CD4-positive, alpha-beta T cell treated with Interleukin-6 for 4 hours (primary cell): ENCODE results near the gene MOCS3.
"Not testable (repeated sequence)": the region's sequence is repeated elsewhere in the genome, so short reads cannot be mapped to it uniquely, and the experiment has no call there.

Experiments
- DNase-seq: peaks from one replicate; pipeline ENCODE4 v3.0.0-alpha.2; 2020; ENCODE audit warnings: mixed read lengths

MOCS3 gene

DNA sequence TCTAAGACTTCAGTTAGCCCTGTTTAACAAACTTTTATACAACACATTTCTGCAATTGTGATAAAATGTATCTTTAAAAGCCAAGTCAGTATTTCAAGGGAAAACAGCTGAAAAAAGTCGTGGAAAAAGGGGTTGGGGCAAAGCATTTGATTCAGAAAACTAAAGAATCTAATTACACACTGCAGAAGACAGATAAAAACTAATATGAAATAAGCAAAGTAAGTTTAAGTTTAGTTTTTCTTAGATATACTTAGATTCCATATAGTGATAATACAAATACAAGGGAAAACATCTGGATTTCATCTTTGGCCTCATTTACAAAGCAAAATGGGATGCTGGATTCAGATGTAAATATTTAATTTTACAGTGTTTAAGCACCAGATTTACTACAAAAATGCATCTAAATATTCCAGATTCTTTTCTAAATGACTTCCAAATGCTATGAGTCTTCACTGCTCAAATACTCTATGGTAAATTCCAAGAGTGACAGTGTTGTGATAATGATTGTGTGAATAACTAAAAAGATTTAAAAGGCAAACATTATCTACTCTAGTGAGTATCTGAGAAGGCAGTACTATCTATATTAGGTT, 25.8 kb upstream of the MOCS3 start:
- DNase-seq, result no peak

DNA sequence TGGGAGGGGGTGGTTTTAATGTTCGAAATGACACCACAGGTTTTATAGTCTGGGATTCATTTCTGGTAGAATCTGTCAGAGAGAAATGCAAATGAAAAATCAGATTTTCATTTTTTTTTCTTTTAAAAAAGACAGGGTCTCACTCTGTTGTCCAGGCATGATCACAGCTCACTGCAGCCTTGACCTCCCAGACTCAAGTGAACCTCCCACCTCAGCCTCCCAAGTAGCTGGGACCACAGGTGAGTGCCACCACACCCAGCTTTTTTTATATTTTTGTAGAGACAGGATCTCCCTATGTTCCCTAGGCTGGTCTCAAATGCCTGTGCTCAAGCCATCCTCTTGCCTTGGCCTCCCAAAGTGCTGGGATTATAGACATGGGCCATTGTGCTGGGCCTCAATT, 25.0 kb upstream of the MOCS3 start:
- DNase-seq, result no peak

DNA sequence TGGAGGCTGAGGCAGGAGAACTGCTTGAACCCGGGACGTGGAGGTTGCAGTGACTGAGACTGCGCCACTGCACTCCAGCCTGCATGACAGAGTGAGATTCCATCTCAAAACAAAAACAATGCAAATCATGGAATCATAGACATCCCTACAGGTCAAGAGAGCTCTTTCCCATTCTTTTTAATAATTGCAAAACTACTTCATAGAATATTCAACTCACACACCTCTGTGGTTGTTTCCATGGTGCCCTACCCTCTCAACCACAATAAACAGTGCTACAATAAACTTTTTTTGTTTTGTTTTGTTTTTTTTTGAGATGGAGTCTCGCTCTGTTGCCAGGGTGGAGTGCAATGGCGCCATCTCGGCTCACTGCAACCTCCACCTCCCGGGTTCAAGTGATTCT, 15.5 kb upstream of the MOCS3 start:
- no peak for DNase-seq

DNA sequence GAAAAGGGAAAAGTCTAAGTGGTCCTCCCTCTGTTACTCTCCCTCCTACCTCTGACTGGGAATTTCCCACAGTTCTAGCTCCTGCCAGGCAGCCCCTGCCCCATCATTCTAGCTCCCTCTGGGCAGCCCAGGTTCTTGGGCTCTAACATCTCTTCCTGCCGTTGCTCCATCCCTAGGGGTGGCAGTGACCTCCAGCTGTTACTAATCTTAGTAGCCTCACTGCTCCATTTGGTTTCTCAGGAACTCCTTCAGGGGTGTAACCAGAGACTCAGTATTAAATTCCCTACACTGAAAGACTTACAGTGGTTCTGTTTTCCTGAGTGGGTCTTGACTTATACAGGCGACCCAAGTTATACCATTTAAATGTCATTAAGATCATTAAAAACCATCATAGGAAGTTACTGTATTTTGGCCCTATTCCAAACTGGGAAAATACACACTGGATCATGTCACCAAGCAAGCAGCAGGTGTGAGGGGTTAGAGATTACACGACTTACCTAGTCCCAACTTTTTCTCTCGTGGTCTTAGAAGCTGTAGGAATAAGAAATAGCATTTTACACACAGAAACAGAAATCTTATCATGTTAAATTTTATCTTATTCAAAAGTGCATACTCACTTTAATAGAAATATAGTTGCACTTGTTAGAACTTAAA, 10.4 kb upstream of the MOCS3 start:
- no peak for DNase-seq

DNA sequence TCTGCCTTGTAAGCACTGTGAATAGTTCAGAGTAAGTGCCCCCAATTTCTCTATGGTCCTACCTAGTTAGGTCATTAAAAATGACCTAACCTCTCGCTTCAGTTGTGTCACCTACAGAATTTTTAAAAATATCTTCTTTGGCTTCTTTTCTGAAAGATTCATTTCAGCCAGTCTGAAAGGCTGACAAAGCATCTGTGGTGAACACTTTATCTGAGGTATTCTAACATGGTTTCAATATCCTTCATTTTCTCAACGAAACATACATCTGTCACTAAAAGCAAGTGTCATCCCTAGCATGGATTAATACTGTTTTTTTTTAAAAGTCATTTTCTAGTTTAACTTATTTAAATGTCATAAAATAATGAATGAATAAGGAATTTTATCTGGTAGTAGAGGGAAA, 5.4 kb upstream of the MOCS3 start:
- DNase-seq, result no peak

DNA sequence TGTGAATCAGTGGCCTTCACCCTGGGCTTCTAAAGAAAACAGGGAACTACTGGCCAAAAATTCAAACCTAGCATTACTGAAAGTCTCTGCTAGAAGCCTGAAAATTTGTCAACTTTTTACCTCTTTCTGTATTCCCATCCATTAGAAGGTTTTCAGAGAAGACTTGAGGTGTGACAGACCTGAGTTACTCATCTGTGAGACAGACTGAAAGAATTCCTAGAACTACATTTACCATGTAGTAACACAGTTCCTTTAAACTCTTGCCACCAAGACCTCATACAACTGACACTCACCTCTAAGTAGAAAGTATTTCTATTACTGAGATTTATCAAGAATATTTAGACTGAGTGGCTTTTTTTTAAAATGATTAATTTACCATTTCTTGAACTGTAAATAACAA, 4.8 kb upstream of the MOCS3 start:
- DNase-seq, result no peak

DNA sequence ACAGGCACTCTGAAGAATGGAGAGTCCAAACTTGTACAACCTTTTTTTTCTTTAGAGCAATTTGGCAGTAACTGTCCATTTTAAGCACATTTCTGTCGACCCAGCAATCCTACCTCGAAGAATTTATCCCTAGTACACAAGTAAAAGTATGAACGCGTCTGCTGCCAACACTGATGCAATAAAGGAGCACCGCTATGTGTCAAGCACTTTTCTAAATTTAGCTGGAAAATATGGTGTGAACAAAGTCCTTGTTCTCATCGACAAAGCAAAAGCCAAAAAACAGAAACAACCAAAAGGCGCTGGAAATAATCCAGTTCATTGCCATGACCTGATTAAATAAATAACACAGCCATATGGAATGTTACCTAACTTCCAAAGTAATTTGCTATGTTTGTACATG, 1.3 kb upstream of the MOCS3 start:
- DNase-seq, result no peak

DNA sequence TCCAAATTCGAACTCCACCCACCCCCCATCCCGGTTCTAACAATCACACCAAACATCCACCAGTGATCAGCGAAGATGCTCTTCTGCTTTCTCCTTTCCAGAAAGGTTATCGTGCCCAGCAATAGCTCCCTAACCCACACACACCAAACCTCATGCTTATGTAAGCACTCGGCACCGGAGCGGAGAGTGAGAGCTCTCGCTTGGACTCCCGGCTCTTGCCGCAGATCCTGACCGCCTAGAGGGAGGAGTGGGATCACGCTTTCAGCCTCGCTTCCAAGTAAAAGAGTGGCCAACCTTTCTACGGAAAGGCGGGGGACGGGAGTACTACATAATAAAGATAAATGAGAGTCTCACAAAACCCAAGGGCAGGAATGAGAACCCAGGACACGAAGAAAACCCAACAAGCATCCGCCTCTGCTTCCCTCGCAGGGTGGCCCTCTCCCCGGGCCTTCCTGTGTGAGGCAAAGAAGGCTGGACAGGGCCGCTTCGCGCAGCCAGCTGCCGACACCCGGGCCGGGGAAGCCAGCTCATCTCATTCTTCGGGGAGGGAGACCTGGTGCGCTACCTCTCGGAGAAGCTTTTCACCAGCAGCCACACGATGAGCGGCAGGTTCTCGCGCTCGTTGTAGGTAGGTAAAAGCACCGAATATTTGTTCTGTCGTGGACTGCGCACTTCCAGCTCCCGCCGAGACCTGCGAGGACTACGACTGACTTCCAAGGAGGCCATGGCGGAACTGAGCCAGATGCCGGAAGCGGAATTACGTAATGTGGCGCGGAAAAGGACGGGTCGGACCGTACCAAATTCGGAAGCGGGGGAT, 612 bp upstream of the MOCS3 start, which contains the start of gene DPM1:
DPM1 (minus strand) TSS at position 735 of the 817 bp plus-strand sequence; CDS start at position 726, 9 bp downstream.
- DNase-seq, result peak; percentile 88

DNA sequence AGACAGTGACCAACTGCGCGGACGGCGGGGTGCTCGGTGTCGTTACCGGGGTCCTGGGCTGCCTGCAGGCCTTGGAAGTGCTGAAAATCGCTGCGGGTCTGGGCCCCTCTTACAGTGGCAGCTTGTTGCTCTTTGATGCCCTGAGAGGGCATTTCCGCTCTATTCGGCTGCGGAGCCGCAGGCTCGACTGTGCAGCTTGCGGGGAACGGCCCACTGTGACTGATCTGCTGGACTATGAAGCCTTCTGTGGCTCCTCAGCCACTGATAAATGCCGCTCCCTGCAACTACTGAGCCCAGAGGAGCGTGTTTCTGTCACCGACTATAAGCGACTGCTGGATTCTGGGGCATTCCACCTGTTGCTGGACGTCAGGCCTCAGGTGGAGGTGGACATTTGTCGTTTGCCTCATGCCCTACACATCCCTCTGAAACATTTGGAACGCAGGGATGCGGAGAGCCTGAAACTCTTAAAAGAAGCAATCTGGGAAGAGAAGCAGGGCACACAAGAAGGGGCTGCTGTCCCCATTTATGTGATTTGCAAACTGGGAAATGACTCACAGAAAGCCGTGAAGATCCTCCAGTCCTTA, 1.0 kb downstream of the MOCS3 start:
- no peak for DNase-seq

DNA sequence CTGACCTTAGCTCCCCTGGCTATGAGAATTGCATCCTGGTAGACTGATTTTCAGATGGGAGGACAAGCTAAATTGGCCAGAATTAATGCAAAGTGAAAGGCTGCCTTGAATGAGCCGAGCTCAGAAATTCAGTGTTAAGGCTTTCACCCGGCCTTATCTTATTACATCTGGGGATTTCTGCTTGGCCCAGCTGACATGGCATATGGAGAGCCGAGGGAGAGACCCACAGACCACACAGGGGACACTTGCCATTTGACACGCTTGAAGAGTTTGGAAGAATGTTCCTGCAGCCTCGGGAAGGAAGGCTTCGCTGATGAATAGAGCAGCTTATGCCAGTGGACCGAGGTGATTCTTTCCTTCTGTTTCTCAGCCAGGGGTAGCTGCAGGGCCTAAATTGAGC, 9.0 kb downstream of the MOCS3 start:
- DNase-seq, result no peak

DNA sequence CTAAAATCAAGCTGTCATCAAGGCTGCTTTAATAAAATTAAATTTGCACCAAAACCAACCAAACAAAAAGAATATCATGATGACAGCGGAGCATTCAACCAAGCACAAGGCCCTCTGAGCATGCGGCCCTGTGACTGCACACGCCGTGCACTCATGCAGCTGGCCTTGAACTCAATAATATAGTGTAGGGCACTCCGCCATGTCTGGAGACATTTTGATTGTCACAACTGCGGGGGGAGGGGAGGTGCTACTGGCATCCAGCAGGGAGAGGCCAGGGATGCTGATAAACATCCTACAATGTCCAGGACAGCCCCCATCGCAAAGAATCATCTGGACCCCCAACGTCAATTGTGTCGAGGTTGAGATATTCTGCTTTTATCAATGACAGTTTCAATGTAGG, 9.7 kb downstream of the MOCS3 start:
- DNase-seq, result no peak

DNA sequence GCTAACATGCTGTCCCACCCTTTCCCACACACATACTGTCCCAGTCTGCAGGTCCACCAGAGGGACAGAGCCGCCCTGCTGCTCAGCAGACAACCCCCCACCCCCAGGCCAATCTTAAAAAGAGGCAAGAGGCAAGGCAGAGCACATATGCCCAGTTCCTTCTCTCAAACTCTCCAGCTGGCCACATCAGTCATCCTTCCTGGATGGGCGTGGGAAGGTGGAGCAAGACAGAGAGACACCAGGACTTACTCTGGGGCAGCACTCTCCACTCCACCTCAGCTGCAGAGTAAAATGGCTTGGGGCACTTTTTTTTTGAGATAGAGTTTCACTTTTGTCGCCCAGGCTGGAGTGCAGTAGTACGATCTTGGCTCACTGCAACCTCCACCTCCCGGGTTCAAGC, 10.8 kb downstream of the MOCS3 start:
- no peak for DNase-seq

DNA sequence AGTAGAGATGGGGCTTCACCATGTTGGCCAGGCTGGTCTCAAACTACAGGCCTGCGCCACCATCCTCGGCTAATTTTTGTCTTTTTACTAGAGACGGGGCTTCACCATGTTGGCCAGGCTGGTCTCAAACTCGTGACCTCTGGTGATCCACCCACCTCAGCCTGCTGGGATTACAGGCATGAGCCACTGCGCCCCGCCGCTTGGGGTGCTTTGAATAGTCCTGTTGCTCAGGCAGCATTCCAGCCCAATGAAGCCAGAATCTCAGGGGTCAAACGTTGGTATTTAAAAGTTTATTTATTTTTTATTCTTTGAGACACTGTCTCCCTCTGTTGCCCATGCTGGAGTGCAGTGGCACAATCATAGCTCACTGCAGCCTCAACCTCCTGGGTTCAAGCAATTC, 11.3 kb downstream of the MOCS3 start:
- no peak for DNase-seq

DNA sequence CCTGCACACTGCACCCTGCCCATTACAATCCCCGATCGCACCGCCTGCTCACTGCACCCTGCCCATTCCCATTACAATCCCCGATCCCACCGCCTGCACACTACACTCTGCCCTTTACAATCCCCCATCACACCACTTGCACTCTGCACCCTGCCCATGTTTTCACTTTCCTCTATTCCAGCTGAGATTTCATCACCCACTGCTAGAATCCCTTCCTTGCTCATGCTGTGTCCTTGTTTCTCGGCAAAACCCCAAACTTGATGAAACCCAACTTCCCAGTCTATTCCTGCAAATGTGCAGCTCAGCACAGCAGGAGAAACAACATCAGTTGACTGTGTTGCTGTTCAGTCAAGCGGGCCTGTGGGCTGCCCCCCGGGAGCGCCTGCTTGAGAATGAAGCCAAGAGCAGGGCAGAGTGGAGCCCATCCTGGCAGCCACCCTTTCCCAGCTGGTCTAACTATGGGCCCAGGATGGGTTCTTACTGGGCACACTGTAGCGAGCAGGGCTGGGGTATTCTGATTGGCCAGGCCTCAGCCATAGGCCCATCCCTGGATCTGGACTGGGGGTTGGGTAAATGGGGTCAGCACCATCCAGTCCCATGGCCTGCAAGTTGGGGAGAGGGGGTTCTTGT, 17.2 kb downstream of the MOCS3 start:
- DNase-seq, result no peak

DNA sequence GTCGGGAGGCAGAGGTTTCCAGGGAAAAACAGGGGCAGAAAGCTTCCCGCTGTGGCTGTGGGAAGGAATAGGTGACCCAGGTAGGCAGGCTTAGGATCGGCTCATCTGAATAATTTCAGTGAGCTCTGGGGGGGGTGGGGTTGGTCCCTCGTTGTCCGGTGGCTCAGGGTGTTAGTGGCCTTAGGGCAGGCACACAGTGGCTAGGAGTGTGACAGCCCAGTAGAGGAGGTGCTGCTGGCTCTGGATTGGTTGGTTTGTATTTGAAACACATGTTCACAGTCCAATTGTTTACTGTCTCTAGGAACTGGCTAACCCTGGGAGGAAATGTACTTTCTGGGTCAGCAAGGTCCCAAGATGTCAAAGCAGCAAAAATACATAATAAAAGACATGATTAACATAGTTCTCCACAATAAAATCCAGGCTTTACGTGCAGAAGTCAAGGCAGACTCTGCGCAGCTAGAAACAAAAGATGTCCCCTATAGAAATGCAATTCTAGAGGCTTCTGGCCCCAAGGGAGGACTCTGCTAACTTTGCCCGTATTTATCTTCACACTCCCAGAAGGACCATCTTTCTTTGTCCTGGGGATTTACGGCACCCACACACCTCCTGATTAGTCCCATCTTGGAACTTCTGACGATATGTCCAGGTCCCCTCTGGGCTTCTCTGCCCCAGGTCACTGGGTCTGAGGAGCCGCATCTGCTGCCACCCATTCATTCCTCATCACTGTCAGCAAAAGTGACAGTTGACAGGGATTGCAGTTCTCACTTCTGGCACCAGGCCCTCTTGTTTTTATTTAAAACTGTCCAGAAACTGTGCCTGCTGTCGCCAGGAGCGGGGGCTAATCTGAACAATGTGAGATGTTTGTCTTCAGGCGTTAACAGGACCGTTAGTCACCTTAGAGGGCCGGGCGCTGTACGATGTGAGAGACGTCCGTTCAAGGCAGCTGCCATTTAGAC, 18.7 kb downstream of the MOCS3 start:
- DNase-seq, result no peak

DNA sequence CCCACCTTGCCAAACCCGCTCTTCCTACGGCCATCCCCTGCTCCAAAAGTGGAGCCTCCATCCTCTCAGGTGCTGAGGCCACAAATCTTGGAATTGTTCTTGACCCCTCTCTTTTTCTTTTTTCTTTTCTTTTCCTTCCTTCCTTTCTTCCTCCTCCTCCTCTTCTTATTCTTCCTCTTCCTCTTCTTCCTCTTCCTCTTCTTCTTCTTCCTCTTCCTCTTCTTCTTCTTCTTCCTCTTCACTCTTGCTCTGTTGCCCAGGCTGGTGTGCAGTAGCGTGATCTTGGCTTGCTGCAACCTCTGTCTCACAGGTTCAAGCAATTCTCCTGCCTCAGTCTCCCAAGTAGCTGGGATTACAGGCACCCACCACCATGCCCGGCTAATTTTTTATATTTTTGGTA, 19.9 kb downstream of the MOCS3 start:
- not testable (repeated sequence) for DNase-seq

DNA sequence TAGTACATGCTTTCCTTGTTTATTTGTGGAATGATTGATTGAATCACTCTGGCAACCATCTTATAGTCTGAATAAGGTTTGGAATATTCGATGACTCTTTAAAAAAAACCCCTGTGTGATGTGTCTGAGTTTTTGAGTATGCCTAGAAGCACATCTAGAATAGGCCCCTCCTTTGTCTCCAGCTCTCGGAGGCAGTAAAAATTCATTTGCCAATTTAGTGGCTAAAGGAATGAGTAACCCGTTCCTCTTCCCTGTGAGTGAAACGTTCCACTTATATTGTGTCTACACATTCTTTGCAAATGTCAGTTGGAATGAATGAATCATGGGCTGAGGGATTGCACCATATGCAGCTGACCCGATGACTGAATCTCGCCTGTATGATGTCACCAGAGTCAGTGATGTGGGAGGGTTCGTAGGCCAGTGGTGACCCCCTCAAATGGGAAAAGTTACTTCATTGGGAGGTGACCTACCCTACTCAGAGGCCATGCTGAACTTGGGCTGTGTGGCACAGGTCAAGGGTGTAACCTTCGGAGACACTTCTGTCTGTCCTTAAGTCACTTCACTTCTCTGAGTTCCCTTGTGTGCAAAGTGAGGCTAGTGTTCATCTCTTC, 21.6 kb downstream of the MOCS3 start:
- no peak for DNase-seq

DNA sequence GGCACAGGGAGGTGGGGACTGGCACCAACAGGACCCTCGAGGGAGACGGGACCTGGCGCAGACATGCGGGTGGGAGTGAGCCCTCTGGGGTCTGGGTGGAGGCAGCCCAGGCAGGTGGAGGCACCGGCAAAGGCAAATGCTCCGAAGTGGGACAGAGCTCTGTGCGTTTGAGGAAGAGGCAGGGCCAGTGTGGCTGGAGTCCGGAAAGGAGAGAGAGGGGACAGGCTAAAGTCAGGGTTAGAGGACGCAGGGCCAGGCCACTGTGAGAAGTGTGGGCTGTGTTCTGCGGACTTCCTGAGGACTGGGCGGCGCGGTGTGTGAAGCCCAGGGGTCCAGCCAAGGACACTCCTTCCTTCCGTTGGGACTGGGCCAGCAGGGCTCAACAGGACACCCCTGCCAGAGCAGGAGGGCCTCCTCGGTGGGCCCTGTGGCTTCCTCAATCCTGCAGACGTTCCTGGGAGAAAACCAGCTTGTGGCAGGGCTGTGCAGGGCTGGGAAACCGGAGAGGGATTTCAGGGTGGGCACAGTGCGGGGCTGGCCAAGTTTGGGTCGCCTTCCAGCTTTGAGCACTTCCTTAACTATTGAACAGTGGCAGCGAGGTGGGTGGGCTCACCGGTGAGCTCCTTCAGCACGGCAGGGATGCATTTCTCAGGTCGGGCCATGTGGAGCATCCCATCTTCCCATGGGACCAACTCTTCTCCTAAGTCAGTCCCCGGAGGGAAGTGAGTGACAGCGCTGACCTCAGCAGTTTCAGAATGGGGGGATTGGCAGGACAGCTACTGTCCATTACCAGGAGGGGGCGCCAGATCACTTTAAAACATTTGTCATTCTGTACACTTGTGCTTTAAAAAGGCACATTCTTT, 22.5 kb downstream of the MOCS3 start:
- peak; percentile 76 for DNase-seq

DNA sequence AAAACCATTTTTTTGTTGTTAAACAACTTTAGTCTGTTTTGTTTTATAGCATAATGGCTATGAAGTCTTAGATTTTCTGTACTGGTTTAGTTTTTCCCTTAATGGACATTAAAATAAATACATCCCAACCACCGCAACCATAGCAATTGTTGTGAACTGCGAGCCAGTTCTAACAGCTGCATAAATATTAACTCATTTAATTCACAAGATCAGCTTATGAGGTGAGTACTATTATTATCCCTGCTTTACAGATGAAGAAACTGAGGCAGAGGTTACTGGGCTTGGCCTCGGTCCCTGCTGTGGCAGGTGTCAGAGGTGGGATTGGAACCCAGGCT, 23.1 kb downstream of the MOCS3 start:
- no peak for DNase-seq

DNA sequence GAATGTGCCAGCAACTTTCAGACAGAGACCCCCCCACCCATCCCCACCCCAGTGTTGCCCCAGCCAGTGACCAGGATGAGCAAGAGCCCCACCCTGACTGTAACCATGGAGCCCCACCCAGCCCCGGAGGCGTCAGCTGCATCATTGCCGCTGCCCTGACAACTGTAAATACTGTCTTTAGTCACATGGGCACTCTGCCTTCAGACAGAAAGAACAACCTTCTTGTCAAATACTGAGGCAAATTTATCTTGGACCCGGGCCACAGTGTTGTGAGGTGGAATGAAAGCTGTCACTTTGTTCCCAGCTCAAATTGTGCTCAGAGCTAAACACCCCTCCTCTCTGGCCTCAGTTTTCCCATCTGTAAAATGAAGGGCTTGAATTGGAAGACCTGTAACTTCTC, 23.7 kb downstream of the MOCS3 start:
- DNase-seq, result no peak

DNA sequence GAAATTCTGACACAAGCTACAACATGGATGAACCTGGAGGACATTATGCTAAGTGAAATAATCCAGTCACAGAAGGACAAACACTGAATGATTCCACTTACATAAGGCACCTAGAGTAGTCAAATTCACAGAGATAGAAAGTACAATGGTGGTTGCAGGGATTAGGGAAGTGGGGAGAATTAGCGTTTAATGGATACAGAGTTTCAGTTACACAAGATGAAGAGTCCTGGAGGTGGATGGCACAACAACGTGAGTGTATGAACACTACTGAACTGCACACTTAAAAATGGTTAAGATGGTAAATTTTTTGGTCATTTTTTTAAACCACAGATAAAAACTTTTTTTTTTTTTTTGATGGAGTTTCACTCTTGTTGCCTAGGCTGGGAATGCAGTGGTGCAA, 24.7 kb downstream of the MOCS3 start:
- DNase-seq, result no peak
